Measurements from ENCODE around the gene RPS25.

- no peak for TF ChIP-seq CTCF (IDR thresholded peaks at IDR 0.05; ENCODE audit: low read depth, low read length, poor library complexity, severe bottlenecking)
- TF ChIP-seq EZH2phosphoT487 (IDR thresholded peaks at IDR 0.05; ENCODE audit: borderline replicate concordance, low read length), result no peak
These were observed 37.8 kb downstream of the RPS25 start for GRCh38 chr11:118980191-118980881.

Data from DOHH2 (cell line).